Endothelial cell of umbilical vein (primary cell): ENCODE data around the gene EDARADD. TPM values are rescaled to one million over a fixed set of nuclear protein-coding genes. Genes with fewer than 3 reads are reported as not detected.

ENCODE experiments used
- BruUV-seq: library from RNA; stranded (reverse); fragments of 400-500 nt; replicated peaks from 2 replicates; lab custom pipeline; 2021; lab: Mats Ljungman, UMichigan
- CTCF ChIA-PET: fragments of 300-600, 350-600 bp; sonication (Branson Sonifier 250); formaldehyde crosslinking; loops from one replicate; lab custom pipeline; 2021; ENCODE audit warnings: antibody characterized with exemption, inconsistent platforms; lab: Charles Lee
- POLR2A ChIA-PET: fragments of 300-600, 350-600 bp; sonication (Branson Sonifier 250); formaldehyde crosslinking; loops from one replicate; lab custom pipeline; 2021; ENCODE audit warnings: antibody characterized with exemption, inconsistent platforms; lab: Charles Lee
- DNase-seq: peaks from one replicate; pipeline ENCODE4 v3.0.0-alpha.2; 2011; ENCODE audit warnings: low read depth, low spot score
- FAIRE-seq: peaks from 2 replicates; lab custom pipeline; 2011; peaks lifted over from hg19 to GRCh38; lab: Jason Lieb, UNC
- H2AFZ ChIP-seq: 2 replicates; pipeline ENCODE4 v1.6.0; 2012; ENCODE audit warnings: low read depth, low read length, control low read depth, inconsistent platforms
- H3K27ac ChIP-seq: 2 replicates; pipeline ENCODE4 v1.5.1; 2011; ENCODE audit warnings: low read depth, mild to moderate bottlenecking, control low read depth, low read length, moderate library complexity; ENCODE audit not compliant: insufficient read depth
- H3K27me3 ChIP-seq, 2 experiments: 2 replicates each; pipeline versions ENCODE4 v1.6.0 to v1.6.1; 2011; ENCODE audit warnings: low read length in 2 of 2, mixed read lengths in 1 of 2; ENCODE audit not compliant: control insufficient read depth in 2 of 2, insufficient read depth in 2 of 2
- H3K36me3 ChIP-seq, 2 experiments: 2 replicates in 1 of 2; 3 replicates in 1 of 2; pipeline ENCODE4 v1.5.1; 2011; ENCODE audit warnings: low read length in 2 of 2, mild to moderate bottlenecking in 1 of 2, moderate library complexity in 1 of 2; ENCODE audit not compliant: control insufficient read depth in 2 of 2, insufficient read depth in 2 of 2; ENCODE audit errors: extremely low read depth in 1 of 2
- H3K4me1 ChIP-seq: 3 replicates; pipeline ENCODE4 v1.5.1; 2011; ENCODE audit warnings: mild to moderate bottlenecking, low read length; ENCODE audit not compliant: control insufficient read depth, insufficient read depth; ENCODE audit errors: extremely low read depth
- H3K4me2 ChIP-seq: 2 replicates; pipeline ENCODE4 v1.6.1; 2011; ENCODE audit warnings: low read length, control low read depth, mixed read lengths; ENCODE audit not compliant: insufficient read depth
- H3K4me3 ChIP-seq, 3 experiments: fragments of 200-600 bp in 1 of 3; sonication (generic), shearing (Covaris generic) in 1 of 3; replicated peaks in 1 of 3; 2 replicates each; pipeline ENCODE4 v1.5.1; 2011 to 2016; ENCODE audit warnings: control low read depth in 3 of 3, low read length in 3 of 3, mild to moderate bottlenecking in 2 of 3, inconsistent platforms in 1 of 3, low read depth in 1 of 3, moderate library complexity in 1 of 3; ENCODE audit not compliant: insufficient read depth in 1 of 3
- H3K79me2 ChIP-seq: 2 replicates; pipeline ENCODE4 v1.6.0; 2012; ENCODE audit warnings: low read length, inconsistent platforms; ENCODE audit not compliant: control insufficient read depth, insufficient read depth
- H3K9ac ChIP-seq: replicated peaks from 2 replicates; pipeline ENCODE3; 2011; ENCODE audit warnings: low read length, control low read depth; ENCODE audit not compliant: insufficient read depth; ENCODE audit errors: extremely low read depth
- H3K9me1 ChIP-seq: replicated peaks from 3 replicates; pipeline ENCODE4 v1.6.0; 2011; ENCODE audit warnings: mild to moderate bottlenecking, low read length; ENCODE audit not compliant: control insufficient read depth, insufficient read depth; ENCODE audit errors: extremely low read depth
- H3K9me3 ChIP-seq: replicated peaks from 2 replicates; pipeline ENCODE4 v1.5.1; 2012; ENCODE audit warnings: low read length, inconsistent platforms; ENCODE audit not compliant: control insufficient read depth, insufficient read depth
- H4K20me1 ChIP-seq: replicated peaks from 2 replicates; pipeline ENCODE3; 2011; ENCODE audit warnings: mild to moderate bottlenecking, low read length; ENCODE audit not compliant: control insufficient read depth, insufficient read depth; ENCODE audit errors: extremely low read depth
- EZH2 ChIP-seq: IDR thresholded peaks from 2 replicates; pipeline ENCODE4 v1.6.1; 2012; ENCODE audit warnings: borderline replicate concordance, low read depth, mild to moderate bottlenecking, moderate library complexity, low read length, inconsistent platforms; ENCODE audit not compliant: severe bottlenecking
- FOS ChIP-seq: IDR thresholded peaks from 2 replicates; pipeline ENCODE4 v1.6.1; 2011; ENCODE audit warnings: mild to moderate bottlenecking, low read length, moderate library complexity, borderline replicate concordance; ENCODE audit not compliant: insufficient read depth
- GATA2 ChIP-seq: IDR thresholded peaks from 2 replicates; pipeline ENCODE4 v1.7.0; 2011; ENCODE audit warnings: low read depth, mild to moderate bottlenecking, moderate library complexity, mixed read lengths, low read length; ENCODE audit not compliant: insufficient read length, insufficient read depth
- JUN ChIP-seq: IDR thresholded peaks from 2 replicates; pipeline ENCODE4 v1.6.1; 2011; ENCODE audit warnings: borderline replicate concordance, low read depth; ENCODE audit not compliant: insufficient read length, insufficient read depth
- MYC ChIP-seq: IDR thresholded peaks from one replicate; pipeline ENCODE4 v1.6.1; 2011; ENCODE audit warnings: mild to moderate bottlenecking, low read depth, low read length
- POLR2A ChIP-seq: IDR thresholded peaks from 2 replicates; pipeline ENCODE4 v1.6.1; 2012; ENCODE audit warnings: low read depth, mild to moderate bottlenecking, control low read depth, low read length
- dilution Hi-C: fragments of 300-500 bp; cut with MboI; formaldehyde crosslinking; loops from one replicate; pipeline ENCODE4 v1.15.0; 2019; ENCODE audit warnings: low sequenced_read_pairs; ENCODE audit not compliant: extremely low pct_ligation_motif_present
- intact Hi-C: fragments of 100-400 bp; cut with micrococcal nuclease; formaldehyde crosslinking; loops from one replicate; pipeline ENCODE4 v1.10.0; 2022
- polyA plus RNA-seq, 4 experiments: library from polyadenylated mRNA; depleted of rRNA in 3 of 4; stranded (reverse) in 3 of 4; unstranded in 1 of 4; fragments of >200 nt; gene quantifications; 2 replicates each; pipeline versions ENCODE4 v1.2.1 to v1.2.3, GENCODE V29; 2011 to 2012; ENCODE audit warnings: missing spikeins in 1 of 4
- total RNA-seq: library from RNA; stranded (reverse); gene quantifications from 2 replicates; pipeline ENCODE4 v1.2.3, GENCODE V29; 2021
- TF ChIP-seq, protein P1 (sequence below): IDR thresholded peaks from 2 replicates; pipeline ENCODE4 v1.6.1; 2011; ENCODE audit not compliant: insufficient read depth, insufficient read length
- TF ChIP-seq, protein P2 (sequence below), 2 donors: IDR thresholded peaks; 1 replicate in 1 of 2; 2 replicates in 1 of 2; pipeline ENCODE4 v1.5.1; 2011; ENCODE audit warnings: low read length in 2 of 2, mild to moderate bottlenecking in 2 of 2, moderate library complexity in 2 of 2, control low read depth in 1 of 2, inconsistent platforms in 1 of 2, low read depth in 1 of 2; ENCODE audit not compliant: insufficient read depth in 1 of 2; ENCODE audit errors: extremely low read depth in 1 of 2

EDARADD gene
- total and polyA plus RNA-seq, 2 donors (not counting 3 experiments of a cell fraction or from before 2014, with no cell fraction given) = not detected

DNA sequence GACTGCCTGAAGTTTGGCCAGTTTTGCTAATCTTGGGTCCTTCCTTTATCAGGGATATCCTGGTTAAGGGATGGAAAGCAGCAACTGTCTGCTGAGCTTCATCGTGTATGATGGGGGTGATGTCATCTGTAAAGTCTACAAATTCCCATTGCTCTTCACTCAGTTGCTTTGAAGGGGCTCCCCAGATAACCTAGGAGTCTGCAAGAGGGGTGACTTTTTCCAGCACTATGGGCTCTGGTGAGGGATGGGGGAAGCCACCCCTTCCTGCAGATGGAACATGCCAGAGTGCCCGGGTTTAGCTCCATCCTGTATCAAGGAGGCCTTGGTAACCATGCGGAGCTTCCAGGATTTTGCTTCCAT is 28.4 kb downstream of the EDARADD start:
- H3K9me1 ChIP-seq = no peaks in the 10 kb centered on the region
- no peak for TF ChIP-seq POLR2A
- no peak for TF ChIP-seq JUN
- no peak for TF ChIP-seq GATA2
- no peak for TF ChIP-seq MYC
- TF ChIP-seq FOS = no peak
- TF ChIP-seq EZH2 = no peak
- TF ChIP-seq, protein P1, sequence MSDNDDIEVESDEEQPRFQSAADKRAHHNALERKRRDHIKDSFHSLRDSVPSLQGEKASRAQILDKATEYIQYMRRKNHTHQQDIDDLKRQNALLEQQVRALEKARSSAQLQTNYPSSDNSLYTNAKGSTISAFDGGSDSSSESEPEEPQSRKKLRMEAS = no peak
- TF ChIP-seq, protein P2, sequence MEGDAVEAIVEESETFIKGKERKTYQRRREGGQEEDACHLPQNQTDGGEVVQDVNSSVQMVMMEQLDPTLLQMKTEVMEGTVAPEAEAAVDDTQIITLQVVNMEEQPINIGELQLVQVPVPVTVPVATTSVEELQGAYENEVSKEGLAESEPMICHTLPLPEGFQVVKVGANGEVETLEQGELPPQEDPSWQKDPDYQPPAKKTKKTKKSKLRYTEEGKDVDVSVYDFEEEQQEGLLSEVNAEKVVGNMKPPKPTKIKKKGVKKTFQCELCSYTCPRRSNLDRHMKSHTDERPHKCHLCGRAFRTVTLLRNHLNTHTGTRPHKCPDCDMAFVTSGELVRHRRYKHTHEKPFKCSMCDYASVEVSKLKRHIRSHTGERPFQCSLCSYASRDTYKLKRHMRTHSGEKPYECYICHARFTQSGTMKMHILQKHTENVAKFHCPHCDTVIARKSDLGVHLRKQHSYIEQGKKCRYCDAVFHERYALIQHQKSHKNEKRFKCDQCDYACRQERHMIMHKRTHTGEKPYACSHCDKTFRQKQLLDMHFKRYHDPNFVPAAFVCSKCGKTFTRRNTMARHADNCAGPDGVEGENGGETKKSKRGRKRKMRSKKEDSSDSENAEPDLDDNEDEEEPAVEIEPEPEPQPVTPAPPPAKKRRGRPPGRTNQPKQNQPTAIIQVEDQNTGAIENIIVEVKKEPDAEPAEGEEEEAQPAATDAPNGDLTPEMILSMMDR (IDR thresholded peaks at IDR 0.05; ENCODE audit: extremely low read depth in 1 of 2, insufficient read depth in 1 of 2, low read depth in 1 of 2, low read length in 2 of 2) = no peak
- H2AFZ ChIP-seq = no peak overlapping the region
- H3K79me2 ChIP-seq = no peaks in the 10 kb centered on the region
- dilution Hi-C loops = no loop called here
- no peak for FAIRE-seq
- no TSS peak for BruUV-seq
- no peak overlapping the region for H3K9ac ChIP-seq
- no peak overlapping the region for H3K4me2 ChIP-seq
- intact Hi-C loops = no loop called here
- POLR2A ChIA-PET = no interaction called here
- no peak for DNase-seq
- no peaks in the 10 kb centered on the region for H4K20me1 ChIP-seq
- no peak overlapping the region for H3K27ac ChIP-seq
- H3K4me3 ChIP-seq = no peak overlapping the region
- H3K4me1 ChIP-seq = no peaks in the 10 kb centered on the region
- no peaks in the 10 kb centered on the region for H3K36me3 ChIP-seq
- CTCF ChIA-PET = no interaction called here
- no peaks in the 10 kb centered on the region for H3K27me3 ChIP-seq
- H3K9me3 ChIP-seq = no peaks in the 10 kb centered on the region
